Measurements from ENCODE around the gene ERP44. TPM values are rescaled to one million over a fixed set of nuclear protein-coding genes. Genes with fewer than 3 reads are reported as not detected.

Gene ERP44
- total RNA-seq, 1 experiment from 2014 or later = 10.1 TPM

- H3K27ac ChIP-seq (ENCODE audit: low read length) = no peak overlapping the region
- H3K9me3 ChIP-seq (ENCODE audit: control insufficient read depth, insufficient read depth, low read depth, low read length) = peaks cover 3% of the 10 kb centered on the region; the same call in 1 of the 2 replicates
- H3K36me3 ChIP-seq (ENCODE audit: control insufficient read depth, insufficient read depth, low read length) = no peaks in the 10 kb centered on the region; the same call in 1 of the 2 replicates
- TF ChIP-seq REST (IDR thresholded peaks at IDR 0.05; ENCODE audit: insufficient read depth in 1 of 2, low read depth in 2 of 2, low read length in 1 of 2) = no peak
- no peak for TF ChIP-seq POLR2AphosphoS5 (IDR thresholded peaks at IDR 0.05; ENCODE audit: low read depth, low read length)
- no peak for TF ChIP-seq TCF7L2 (IDR thresholded peaks at IDR 0.05; ENCODE audit: low read depth, low read length)
- no peak for TF ChIP-seq SIN3A (IDR thresholded peaks at IDR 0.05; ENCODE audit: borderline replicate concordance, insufficient read depth, low read depth, low read length)
- no peak for TF ChIP-seq CTCF (IDR thresholded peaks at IDR 0.05)
- DNase-seq (ENCODE audit: low read depth, low spot score) = no peak
- POLR2A ChIA-PET = no interaction called here
- no TSS peak for BruUV-seq (replicated peaks)
- H3K4me1 ChIP-seq (ENCODE audit: control insufficient read depth, insufficient read depth, low read length) = no peaks in the 10 kb centered on the region
- no peak for ATAC-seq
- no peaks in the 10 kb centered on the region for H3K27me3 ChIP-seq (ENCODE audit: control insufficient read depth, insufficient read depth, low read length)
- CTCF ChIA-PET = no interaction called here
- no peak overlapping the region for H3K4me3 ChIP-seq (ENCODE audit: low read depth in 2 of 2, low read length in 2 of 2)
- intact Hi-C loops (cut with micrococcal nuclease; ENCODE audit: unreplicated experiment) = no loop called here
- in situ Hi-C loops (cut with HindIII; ENCODE audit: low pct_unique_long_range_greater_than_20kb, low sequenced_read_pairs) = no loop called here
Measured at GRCh38 chr9:100126423-100126822, 27.6 kb upstream of the ERP44 start.

GRCh38 chr9:100125910-100126309 is 27.1 kb upstream of the ERP44 start:
- H3K36me3 ChIP-seq (ENCODE audit: control insufficient read depth, insufficient read depth, low read length) = no peaks in the 10 kb centered on the region; the same call in 1 of the 2 replicates
- POLR2A ChIA-PET = no interaction called here
- H3K9me3 ChIP-seq (ENCODE audit: control insufficient read depth, insufficient read depth, low read depth, low read length) = peaks cover 3% of the 10 kb centered on the region; the same call in 1 of the 2 replicates
- BruUV-seq (replicated peaks) = no TSS peak
- in situ Hi-C loops (cut with HindIII; ENCODE audit: low pct_unique_long_range_greater_than_20kb, low sequenced_read_pairs) (no loop called here), intact Hi-C loops (cut with micrococcal nuclease; ENCODE audit: unreplicated experiment) (no loop called here)
- no peak overlapping the region for H3K27ac ChIP-seq (ENCODE audit: low read length)
- no peak for TF ChIP-seq TCF7L2 (IDR thresholded peaks at IDR 0.05; ENCODE audit: low read depth, low read length)
- TF ChIP-seq CTCF (IDR thresholded peaks at IDR 0.05) = no peak
- DNase-seq (ENCODE audit: low read depth, low spot score) (no peak), ATAC-seq (no peak)
- CTCF ChIA-PET = no interaction called here
- H3K4me1 ChIP-seq (ENCODE audit: control insufficient read depth, insufficient read depth, low read length) = no peaks in the 10 kb centered on the region
- H3K4me3 ChIP-seq (ENCODE audit: low read depth in 2 of 2, low read length in 2 of 2) = no peak overlapping the region
- no peaks in the 10 kb centered on the region for H3K27me3 ChIP-seq (ENCODE audit: control insufficient read depth, insufficient read depth, low read length)

All from Panc1 (cell line).